Esophagus squamous epithelium (tissue), 4 donors: ENCODE data around the gene MAD1L1.

Source experiments
- CTCF ChIP-seq, 6 experiments: fragments of 450-650 bp in 4 of 6; fragments of 200-600 bp in 2 of 6; sonication (generic) in 2 of 6; IDR thresholded peaks; one replicate each; pipeline ENCODE4 v1.5.1; 2016 to 2019; ENCODE audit warnings: antibody characterized with exemption in 6 of 6, mild to moderate bottlenecking in 4 of 6, moderate library complexity in 4 of 6
- POLR2A ChIP-seq, 4 donors: fragments of 450-650 bp; IDR thresholded peaks; one replicate each; pipeline ENCODE4 v1.6.1; 2017; ENCODE audit warnings: antibody characterized with exemption in 4 of 4, mild to moderate bottlenecking in 4 of 4, moderate library complexity in 3 of 4

- TF ChIP-seq CTCF (IDR thresholded peaks at IDR 0.05) (no peak), POLR2A (IDR thresholded peaks at IDR 0.05) (no peak)
Measured at GRCh38 chr7:1922870-1923236, 309.9 kb downstream of the MAD1L1 start.
